Spleen (tissue), 11 donors: ENCODE results near the gene PPHLN1. TPM values are rescaled to one million over a fixed set of nuclear protein-coding genes. Genes with fewer than 3 reads are reported as not detected.

Experiments
- DNase-seq: peaks from one replicate; pipeline ENCODE4 v3.0.0-alpha.2; 2020
- H3K27ac ChIP-seq, 8 donors: fragments of 200-600 bp; sonication (generic) in 7 of 8; 1 replicate in 4 of 8; 2 replicates in 4 of 8; pipeline versions ENCODE4 v1.5.0 to v1.8.0; 2016 to 2021; ENCODE audit warnings: inconsistent platforms in 4 of 8, mild to moderate bottlenecking in 4 of 8, moderate library complexity in 1 of 8
- H3K27me3 ChIP-seq, 7 donors: fragments of 200-600 bp; sonication (generic) in 6 of 7; replicated peaks in 1 of 7; 1 replicate in 4 of 7; 2 replicates in 3 of 7; pipeline versions ENCODE4 v1.5.0 to v1.8.0; 2016 to 2021; ENCODE audit warnings: inconsistent platforms in 3 of 7, mild to moderate bottlenecking in 1 of 7
- H3K36me3 ChIP-seq, 6 donors: fragments of 200-600 bp; sonication (generic) in 5 of 6; 1 replicate in 4 of 6; 2 replicates in 2 of 6; pipeline versions ENCODE4 v1.5.0 to v1.8.0; 2016 to 2021; ENCODE audit warnings: inconsistent platforms in 2 of 6
- H3K4me1 ChIP-seq, 6 donors: fragments of 200-600 bp; sonication (generic) in 5 of 6; 1 replicate in 3 of 6; 2 replicates in 3 of 6; pipeline versions ENCODE4 v1.5.0 to v1.8.0; 2016 to 2021; ENCODE audit warnings: inconsistent platforms in 3 of 6
- H3K4me3 ChIP-seq, 8 donors: fragments of 200-600 bp; sonication (generic) in 7 of 8; 1 replicate in 4 of 8; 2 replicates in 4 of 8; pipeline versions ENCODE4 v1.5.0 to v1.8.0; 2016 to 2021; ENCODE audit warnings: inconsistent platforms in 4 of 8, mild to moderate bottlenecking in 4 of 8, moderate library complexity in 2 of 8
- H3K9me3 ChIP-seq, 8 donors: fragments of 200-600 bp; sonication (generic) in 7 of 8; 1 replicate in 4 of 8; 2 replicates in 4 of 8; pipeline versions ENCODE4 v1.5.0 to v1.8.0; 2016 to 2021; ENCODE audit warnings: inconsistent platforms in 4 of 8
- CTCF ChIP-seq, 11 experiments: fragments of 200-600 bp in 7 of 11; fragments of 450-650 bp in 4 of 11; sonication (generic) in 4 of 11; IDR thresholded peaks in 8 of 11; conservative IDR thresholded peaks in 3 of 11; 1 replicate in 7 of 11; 2 replicates in 4 of 11; pipeline versions ENCODE4 v1.4.0 to v1.8.0; 2016 to 2021; ENCODE audit warnings: antibody characterized with exemption in 11 of 11, inconsistent platforms in 4 of 11, mild to moderate bottlenecking in 1 of 11
- POLR2A ChIP-seq, 3 donors: fragments of 450-650 bp; IDR thresholded peaks; one replicate each; pipeline ENCODE4 v1.5.1; 2017; ENCODE audit warnings: antibody characterized with exemption in 3 of 3, mild to moderate bottlenecking in 1 of 3
- POLR2AphosphoS5 ChIP-seq, 3 donors: sonication (generic); formaldehyde crosslinking; IDR thresholded peaks; one replicate each; pipeline ENCODE4 v1.5.1; 2017; ENCODE audit warnings: antibody characterized with exemption in 3 of 3
- WGBS, 5 donors: extraction: QIAGEN DNeasy Blood & Tissue Kit in 3 of 5; methylation state at CpG; one replicate each; pipeline versions ENCODE4 v1.1.5 to v1.1.7; 2013 to 2018; 5-methylcytosine and 5-hydroxymethylcytosine counted together
- intact Hi-C: fragments of 100-400 bp; cut with DNase I; formaldehyde crosslinking; loops from one replicate; pipeline ENCODE4 v1.15.0; 2023; ENCODE audit warnings: low total_unique reads
- polyA plus RNA-seq, 3 donors: library from polyadenylated mRNA; stranded (reverse); fragments of 200-250 nt; gene quantifications; one replicate each; pipeline ENCODE4 v1.2.1, GENCODE V29; 2013
- total RNA-seq, 7 donors: library from RNA; depleted of rRNA in 3 of 7; stranded (reverse); fragments of >200 nt in 3 of 7; fragmentation: NEBNext Ultra II Directional in 4 of 7; extraction: Animal tissue kit (Norgen Biotek cat#: 25700) in 4 of 7; gene quantifications; one replicate each; pipeline versions ENCODE4 v1.1.0 to v1.2.1, GENCODE V29; 2016 to 2021
- donor health status: healthy with polysubstance abuse.
- donor health status: DM: no; HTN: no; CAD: no; lungs with moderate emphysema.
- donor health status: DM: no; HTN: no; CAD: no.
- donor health status: Bipolar disorder and iron deficiency.
- donor health status: healthy.
- donor health status: DM: no; HTN: no; CAD: no.
- donor health status: DM: yes; HTN: yes; CAD: no.

The PPHLN1 gene
- total and polyA plus RNA-seq, 10 donors, result 39.6 to 103 (median 65.2) TPM

GRCh38 chr12:42440608-42441007 lies 114.6 kb downstream of the PPHLN1 start:
- DNase-seq, result no peak
- intact Hi-C loops, result no loop called here
- TF ChIP-seq POLR2AphosphoS5 (IDR thresholded peaks at IDR 0.05) (no peak), POLR2A (IDR thresholded peaks at IDR 0.05) (no peak), CTCF (IDR thresholded peaks at IDR 0.05 in 8 of 11, conservative IDR thresholded peaks at IDR 0.05 in 3 of 11) (no peak)
- 93 to 96% (median 94%) methylated on average over 11 of the region's 11 CpGs for WGBS, 5 donors
- Histone ChIP-seq H3K36me3 (peaks cover 0 to 69% (median 32%) of the 10 kb centered on the region in 6 donors), H3K27me3 (no peaks in the 10 kb centered on the region), H3K4me1 (no peaks in the 10 kb centered on the region), H3K9me3 (peaks cover 0 to 26% (median 14%) of the 10 kb centered on the region in 8 donors), H3K4me3 (no peak overlapping the region), H3K27ac (no peak overlapping the region)

- H3K36me3 ChIP-seq, result peaks cover 0 to 77% (median 42%) of the 10 kb centered on the region in 6 donors
- TF ChIP-seq POLR2AphosphoS5 (IDR thresholded peaks at IDR 0.05) (no peak), POLR2A (IDR thresholded peaks at IDR 0.05) (no peak), CTCF (IDR thresholded peaks at IDR 0.05 in 8 of 11, conservative IDR thresholded peaks at IDR 0.05 in 3 of 11) (no peak)
- no peaks in the 10 kb centered on the region for H3K27me3 ChIP-seq
- no peak for DNase-seq
- intact Hi-C loops, result no loop called here
- H3K9me3 ChIP-seq, result peaks cover 0 to 26% (median 14%) of the 10 kb centered on the region in 8 donors
- peaks cover 0 to 7% (median 5%) of the 10 kb centered on the region in 6 donors for H3K4me1 ChIP-seq
- no peak overlapping the region for H3K4me3 ChIP-seq
- 91 to 97% (median 95%) methylated on average over 19 of the region's 19 CpGs for WGBS, 5 donors
- H3K27ac ChIP-seq, result no peak overlapping the region
Measured at GRCh38 chr12:42442311-42442759, 116.4 kb downstream of the PPHLN1 start.

- intact Hi-C loops, result no loop called here
- TF ChIP-seq CTCF (IDR thresholded peaks at IDR 0.05 in 8 of 11, conservative IDR thresholded peaks at IDR 0.05 in 3 of 11) (no peak), POLR2A (IDR thresholded peaks at IDR 0.05) (no peak), POLR2AphosphoS5 (IDR thresholded peaks at IDR 0.05) (no peak)
- H3K9me3 ChIP-seq, result peaks cover 0 to 26% (median 14%) of the 10 kb centered on the region in 8 donors
- H3K36me3 ChIP-seq, result peaks cover 0 to 78% (median 42%) of the 10 kb centered on the region in 6 donors
- WGBS, 5 donors, result 92 to 96% (median 93%) methylated on average over 8 of the region's 8 CpGs
- no peak overlapping the region for H3K27ac ChIP-seq
- H3K4me3 ChIP-seq, result no peak overlapping the region
- no peaks in the 10 kb centered on the region for H3K27me3 ChIP-seq
- DNase-seq, result no peak
- H3K4me1 ChIP-seq, result peaks cover 0 to 13% (median 7%) of the 10 kb centered on the region in 6 donors
Measured at GRCh38 chr12:42442888-42443287, 116.9 kb downstream of the PPHLN1 start.

- Histone ChIP-seq H3K36me3 (peaks cover 0 to 87% (median 44%) of the 10 kb centered on the region in 6 donors), H3K9me3 (peaks cover 0 to 26% (median 14%) of the 10 kb centered on the region in 8 donors), H3K27ac (no peak overlapping the region), H3K27me3 (no peaks in the 10 kb centered on the region), H3K4me1 (peaks cover 0 to 25% (median 13%) of the 10 kb centered on the region in 6 donors), H3K4me3 (no peak overlapping the region)
- intact Hi-C loops, result no loop called here
- 93 to 98% (median 97%) methylated on average over 7 of the region's 7 CpGs for WGBS, 5 donors
- TF ChIP-seq CTCF (IDR thresholded peaks at IDR 0.05 in 8 of 11, conservative IDR thresholded peaks at IDR 0.05 in 3 of 11), result no peak
- DNase-seq, result no peak
Measured at GRCh38 chr12:42444192-42444943, 118.4 kb downstream of the PPHLN1 start.
